Measurements from ENCODE around the gene LOC128125822.

The LOC128125822 gene

GRCh38 chr6:63589952-63590411 lies 17.7 kb downstream of the LOC128125822 start:
- no peak for FAIRE-seq

GRCh38 chr6:63592886-63593285 lies 20.6 kb downstream of the LOC128125822 start:
- Histone ChIP-seq H3K4me3 (ENCODE audit: low read depth, low read length) (no peak overlapping the region), H3K27me3 (ENCODE audit: control insufficient read depth, insufficient read depth, low read length) (no peaks in the 10 kb centered on the region), H3K36me3 (ENCODE audit: control insufficient read depth, insufficient read depth, low read length) (no peaks in the 10 kb centered on the region)
- TF ChIP-seq, protein P1, sequence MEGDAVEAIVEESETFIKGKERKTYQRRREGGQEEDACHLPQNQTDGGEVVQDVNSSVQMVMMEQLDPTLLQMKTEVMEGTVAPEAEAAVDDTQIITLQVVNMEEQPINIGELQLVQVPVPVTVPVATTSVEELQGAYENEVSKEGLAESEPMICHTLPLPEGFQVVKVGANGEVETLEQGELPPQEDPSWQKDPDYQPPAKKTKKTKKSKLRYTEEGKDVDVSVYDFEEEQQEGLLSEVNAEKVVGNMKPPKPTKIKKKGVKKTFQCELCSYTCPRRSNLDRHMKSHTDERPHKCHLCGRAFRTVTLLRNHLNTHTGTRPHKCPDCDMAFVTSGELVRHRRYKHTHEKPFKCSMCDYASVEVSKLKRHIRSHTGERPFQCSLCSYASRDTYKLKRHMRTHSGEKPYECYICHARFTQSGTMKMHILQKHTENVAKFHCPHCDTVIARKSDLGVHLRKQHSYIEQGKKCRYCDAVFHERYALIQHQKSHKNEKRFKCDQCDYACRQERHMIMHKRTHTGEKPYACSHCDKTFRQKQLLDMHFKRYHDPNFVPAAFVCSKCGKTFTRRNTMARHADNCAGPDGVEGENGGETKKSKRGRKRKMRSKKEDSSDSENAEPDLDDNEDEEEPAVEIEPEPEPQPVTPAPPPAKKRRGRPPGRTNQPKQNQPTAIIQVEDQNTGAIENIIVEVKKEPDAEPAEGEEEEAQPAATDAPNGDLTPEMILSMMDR (IDR thresholded peaks at IDR 0.05; ENCODE audit: insufficient read depth, low read length, severe bottlenecking), result no peak
- DNase-seq (ENCODE audit: low read depth) (no peak), FAIRE-seq (no peak)

More at GRCh38 chr6:63589952-63590411, 17.7 kb downstream of the LOC128125822 start:
- H3K27me3 ChIP-seq (ENCODE audit: control insufficient read depth, insufficient read depth, low read length), result no peaks in the 10 kb centered on the region
- H3K36me3 ChIP-seq (ENCODE audit: control insufficient read depth, insufficient read depth, low read length), result no peaks in the 10 kb centered on the region
- TF ChIP-seq, protein P1 (IDR thresholded peaks at IDR 0.05; ENCODE audit: insufficient read depth, low read length, severe bottlenecking), result no peak
- H3K4me3 ChIP-seq (ENCODE audit: low read depth, low read length), result no peak overlapping the region
- DNase-seq (ENCODE audit: low read depth), result no peak

- Histone ChIP-seq H3K4me3 (ENCODE audit: low read depth, low read length) (peak overlapping the region; percentile 50), H3K27me3 (ENCODE audit: control insufficient read depth, insufficient read depth, low read length) (no peaks in the 10 kb centered on the region), H3K36me3 (ENCODE audit: control insufficient read depth, insufficient read depth, low read length) (no peaks in the 10 kb centered on the region)
- DNase-seq (ENCODE audit: low read depth), result peak; percentile 68
- no peak for FAIRE-seq
- TF ChIP-seq, protein P1 (IDR thresholded peaks at IDR 0.05; ENCODE audit: insufficient read depth, low read length, severe bottlenecking), result no peak
These were observed 25.1 kb downstream of the LOC128125822 start for GRCh38 chr6:63597141-63598048.

DNA sequence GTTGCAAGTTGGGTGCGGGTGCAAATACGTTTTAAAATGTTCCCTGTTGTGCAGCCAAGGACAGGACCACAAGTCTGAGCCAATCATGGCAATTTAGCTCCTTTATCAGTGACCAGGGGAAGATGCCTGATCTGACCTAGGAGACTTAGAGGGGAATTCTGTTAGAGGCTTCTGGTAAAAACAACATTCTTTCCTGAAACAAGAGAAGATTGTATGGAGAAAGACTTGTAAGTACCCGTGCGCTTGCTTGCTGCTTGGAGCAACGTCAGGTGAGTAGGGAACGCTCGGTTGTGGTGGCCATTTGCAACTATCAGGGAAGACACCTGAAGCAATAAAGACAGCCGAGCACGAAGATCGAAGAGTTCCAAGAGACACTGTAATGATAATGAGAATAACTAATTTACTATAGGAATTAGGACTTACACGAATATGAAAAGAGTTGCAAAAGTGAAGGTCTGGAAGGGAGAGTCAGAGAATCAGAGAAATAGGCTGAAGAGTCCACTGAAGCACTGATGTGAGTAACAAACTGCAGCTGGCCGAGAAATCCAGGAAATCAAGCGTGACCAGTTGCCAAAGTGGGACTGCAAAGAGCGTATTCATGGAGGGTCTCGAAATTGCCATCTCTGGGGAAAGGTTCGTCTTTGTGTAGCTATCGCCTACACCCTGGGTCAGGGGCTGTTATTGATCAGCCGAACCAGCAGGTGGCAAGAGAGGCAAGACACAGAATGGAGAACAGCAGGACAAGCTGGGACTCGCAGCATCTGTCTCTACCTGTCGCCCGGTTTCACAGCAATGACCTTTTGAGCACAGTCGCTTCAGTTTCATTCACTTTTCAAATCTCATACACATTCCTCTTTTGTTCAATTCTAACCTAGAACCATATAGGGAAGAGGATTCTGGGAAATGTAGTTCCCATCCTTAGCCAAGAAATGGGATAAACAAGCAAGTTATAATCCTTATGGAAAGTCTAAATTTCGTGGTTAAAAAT lies 26.1 kb downstream of the LOC128125822 start:
- Histone ChIP-seq H3K4me3 (ENCODE audit: low read depth, low read length) (peak overlapping the region; percentile 50), H3K27me3 (ENCODE audit: control insufficient read depth, insufficient read depth, low read length) (no peaks in the 10 kb centered on the region), H3K36me3 (ENCODE audit: control insufficient read depth, insufficient read depth, low read length) (no peaks in the 10 kb centered on the region)
- DNase-seq (ENCODE audit: low read depth) (peak; percentile 82), FAIRE-seq (peak; percentile 28)
- TF ChIP-seq, protein P1 (IDR thresholded peaks at IDR 0.05; ENCODE audit: insufficient read depth, low read length, severe bottlenecking), result peak; percentile 88

GRCh38 chr6:63599243-63599642 lies 27.0 kb downstream of the LOC128125822 start:
- no peaks in the 10 kb centered on the region for H3K27me3 ChIP-seq (ENCODE audit: control insufficient read depth, insufficient read depth, low read length)

More at GRCh38 chr6:63599243-63599642, 27.0 kb downstream of the LOC128125822 start:
- Histone ChIP-seq H3K36me3 (ENCODE audit: control insufficient read depth, insufficient read depth, low read length) (no peaks in the 10 kb centered on the region), H3K4me3 (ENCODE audit: low read depth, low read length) (no peak overlapping the region)
- TF ChIP-seq, protein P1 (IDR thresholded peaks at IDR 0.05; ENCODE audit: insufficient read depth, low read length, severe bottlenecking), result no peak
- FAIRE-seq (no peak), DNase-seq (ENCODE audit: low read depth) (no peak)

Measured in bronchial epithelial cell (primary cell).